Fibroblast of skin of abdomen (primary cell): ENCODE results near the gene COMMD3.
"Not testable (repeated sequence)": the region's sequence is repeated elsewhere in the genome, so short reads cannot be mapped to it uniquely, and the experiment has no call there.

Experiments used
- DNase-seq: peaks from one replicate; pipeline ENCODE4 v3.0.0-alpha.2; 2013

Gene COMMD3

DNA sequence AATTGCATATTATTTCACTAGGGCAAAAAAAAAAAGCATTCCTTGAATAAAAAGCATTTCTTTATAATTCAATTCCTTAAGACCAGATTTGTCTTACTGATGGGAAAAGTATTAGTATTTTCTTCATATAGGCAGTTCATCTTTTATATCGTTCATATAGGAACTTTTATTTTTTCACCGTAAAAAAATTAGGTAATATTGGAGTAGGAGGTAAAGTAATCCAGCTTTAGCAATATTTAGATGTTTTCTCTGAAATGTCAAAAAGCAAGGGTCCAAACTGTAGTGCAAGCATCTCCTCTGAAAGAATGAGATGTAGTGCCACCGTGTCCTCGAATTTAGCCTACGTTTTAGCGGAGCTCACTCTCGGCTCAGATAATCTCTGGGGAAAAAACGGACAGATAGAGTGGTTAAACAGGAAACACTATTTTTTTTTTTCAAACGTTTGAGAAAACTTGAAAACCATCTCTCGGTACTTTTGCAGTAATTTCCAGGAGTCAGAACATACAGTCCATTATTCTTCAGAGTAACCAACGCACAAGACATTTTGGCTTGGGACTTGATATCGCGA lies 23.7 kb downstream of the COMMD3 start:
- no peak for DNase-seq

GRCh38 chr10:22340329-22341189 lies 24.4 kb downstream of the COMMD3 start:
- DNase-seq = peak; percentile 80

GRCh38 chr10:22341190-22341925 lies 25.2 kb downstream of the COMMD3 start:
- DNase-seq = no peak

GRCh38 chr10:22341926-22342196 lies 25.7 kb downstream of the COMMD3 start:
- DNase-seq = no peak

DNA sequence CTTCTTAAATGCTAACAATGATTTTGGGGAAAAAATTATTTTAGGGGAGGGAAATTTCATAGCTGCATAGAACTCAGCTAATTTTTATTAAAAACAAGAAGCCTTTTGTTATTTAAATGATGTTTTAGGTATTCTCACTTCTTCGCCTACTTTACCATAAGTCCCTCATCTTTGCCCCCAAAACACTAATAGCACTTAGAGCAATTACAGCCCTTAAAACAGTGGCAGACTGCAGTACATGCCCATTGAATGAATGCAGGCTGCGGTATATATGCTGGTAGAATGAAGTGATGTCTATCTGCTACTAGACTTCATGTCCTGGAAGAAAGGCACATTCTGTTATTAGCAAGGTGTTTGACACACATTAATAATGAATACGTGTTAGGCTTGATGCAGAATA lies 26.2 kb downstream of the COMMD3 start:
- no peak for DNase-seq

DNA sequence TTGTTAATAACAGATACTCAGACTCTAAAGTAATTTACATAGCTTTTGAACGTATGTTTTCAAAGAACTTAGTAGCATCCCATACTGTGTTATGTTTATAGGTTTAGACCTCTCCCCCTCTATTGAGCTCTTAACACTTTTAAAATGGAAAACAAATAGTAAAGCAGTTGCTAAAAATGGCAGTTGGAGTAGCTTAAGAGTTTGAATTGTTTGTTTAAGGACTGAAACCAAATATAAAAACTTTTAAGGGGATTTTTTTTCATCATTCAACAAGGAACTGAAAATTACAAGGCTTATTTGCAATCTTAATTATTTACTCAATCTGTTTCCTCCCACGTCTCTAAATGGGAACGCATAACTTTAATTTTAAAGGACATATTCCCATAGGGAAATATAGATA lies 27.5 kb downstream of the COMMD3 start:
- no peak for DNase-seq

DNA sequence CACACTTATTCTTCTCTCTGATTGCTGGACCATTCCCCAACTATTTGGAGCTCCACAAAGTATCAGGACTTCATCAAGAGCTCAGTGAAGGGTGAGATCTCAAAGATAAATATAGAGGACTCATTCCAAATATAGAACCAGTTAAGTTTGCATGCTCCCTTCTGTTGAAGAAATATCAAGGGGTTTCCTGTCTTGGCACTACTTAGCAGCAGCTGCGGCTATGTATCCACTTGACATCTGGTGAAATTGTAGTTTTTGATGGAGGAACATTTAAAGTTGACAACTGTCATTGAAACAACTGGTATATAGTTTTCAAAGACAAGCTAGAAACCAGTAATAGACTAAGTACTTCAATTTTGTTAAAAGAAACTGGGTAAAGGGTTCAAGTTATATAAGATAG lies 28.1 kb downstream of the COMMD3 start:
- DNase-seq = no peak

- DNase-seq = no peak
These were observed 28.7 kb downstream of the COMMD3 start for GRCh38 chr10:22344781-22345300.

DNA sequence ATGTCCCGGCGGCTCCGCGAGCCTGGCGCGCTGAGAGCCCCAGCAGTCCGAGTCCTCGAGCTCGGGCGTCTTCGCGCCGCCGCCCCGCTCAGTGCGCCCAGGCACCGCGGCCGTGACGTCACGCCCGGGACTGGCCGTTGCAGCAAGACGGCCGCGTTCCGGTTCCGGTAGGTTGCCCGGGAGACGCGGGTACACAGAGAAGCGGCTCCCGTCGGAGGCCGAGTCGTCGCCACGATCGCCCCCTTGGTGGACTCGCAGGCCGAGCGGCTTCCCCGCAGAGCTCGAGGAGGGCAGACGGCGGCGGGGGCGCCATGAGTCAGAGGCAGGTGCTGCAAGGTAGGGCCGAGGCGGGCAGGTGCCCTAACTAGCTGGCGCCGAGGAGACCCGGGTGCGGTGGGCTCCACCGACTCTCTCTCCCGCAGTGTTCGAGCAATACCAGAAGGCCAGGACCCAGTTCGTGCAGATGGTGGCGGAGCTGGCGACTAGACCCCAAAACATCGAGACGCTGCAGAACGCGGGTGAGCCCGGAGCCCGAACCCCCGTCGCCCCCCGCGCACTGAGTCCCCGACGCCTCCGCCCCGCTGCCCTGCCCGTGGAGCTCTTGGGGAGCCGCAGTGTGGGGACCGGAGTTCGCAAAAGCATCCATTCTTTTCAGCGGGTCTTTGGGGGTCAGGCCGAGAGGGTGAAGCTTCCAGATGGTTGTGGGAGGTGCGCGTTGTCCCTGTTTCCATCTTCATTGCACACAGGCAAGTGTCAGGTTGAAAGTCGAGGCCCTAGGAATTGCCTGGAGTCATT lies 29.3 kb downstream of the COMMD3 start, which contains the start of gene SPAG6:
TSS of gene SPAG6 (plus strand) at position 196 of the 795 bp plus-strand sequence. CDS start at position 312, 116 bp downstream.
- DNase-seq = no peak

GRCh38 chr10:22346096-22346661 lies 30.0 kb downstream of the COMMD3 start:
- no peak for DNase-seq

DNA sequence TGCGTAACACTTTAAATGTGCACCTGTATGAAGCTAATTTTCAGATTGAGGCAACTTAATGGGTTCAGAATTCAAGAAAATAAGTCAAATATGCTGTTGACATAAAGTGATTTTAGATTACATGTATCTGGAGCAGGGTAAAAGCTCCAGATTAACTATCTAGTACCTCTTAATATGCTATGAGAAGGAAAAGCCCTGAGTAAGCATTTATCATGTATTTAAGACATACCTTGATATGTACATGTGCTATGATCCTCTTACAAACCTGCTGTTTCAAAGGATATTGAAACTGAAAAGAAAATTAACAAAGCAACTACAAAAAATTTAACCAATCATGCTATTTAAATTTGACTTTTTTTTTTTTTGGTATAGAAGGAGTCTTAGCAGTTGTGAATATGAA lies 33.6 kb downstream of the COMMD3 start:
- no peak for DNase-seq

DNA sequence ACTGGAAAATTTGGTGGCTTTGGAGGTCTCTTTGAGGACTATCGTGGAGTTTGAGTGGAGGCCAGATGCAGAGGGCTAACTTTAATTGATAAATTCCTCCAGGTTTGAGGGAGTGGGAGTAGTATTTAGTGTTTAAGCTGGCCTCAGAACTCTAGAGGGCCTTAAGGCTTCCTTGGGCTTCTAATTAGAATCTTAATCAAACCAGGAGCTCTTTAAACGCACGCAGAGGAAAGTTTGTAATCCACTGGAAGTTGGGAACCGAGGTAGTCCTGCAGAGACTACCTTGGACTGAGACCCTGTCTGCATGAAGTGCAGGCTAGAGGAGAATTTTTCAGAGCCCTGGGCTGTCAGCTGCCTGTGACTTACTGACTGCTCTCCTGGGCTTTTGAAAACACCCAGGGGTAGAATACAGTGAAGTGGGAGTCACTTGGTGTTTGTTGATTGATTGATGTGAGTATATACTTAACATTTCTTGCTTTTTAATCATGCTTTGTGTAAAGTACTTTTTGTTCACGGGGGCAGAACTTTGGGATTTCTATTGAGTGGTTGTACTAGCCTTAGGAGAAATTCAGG lies 35.0 kb downstream of the COMMD3 start:
- DNase-seq = no peak

GRCh38 chr10:22356324-22356873 lies 40.2 kb downstream of the COMMD3 start:
- no peak for DNase-seq

GRCh38 chr10:22357770-22358169 lies 41.6 kb downstream of the COMMD3 start:
- DNase-seq = not testable (repeated sequence)

GRCh38 chr10:22363305-22363704 lies 47.1 kb downstream of the COMMD3 start:
- DNase-seq = no peak

- no peak for DNase-seq
These were observed 48.4 kb downstream of the COMMD3 start for GRCh38 chr10:22364407-22365140.

GRCh38 chr10:22365233-22365632 lies 49.0 kb downstream of the COMMD3 start:
- no peak for DNase-seq

DNA sequence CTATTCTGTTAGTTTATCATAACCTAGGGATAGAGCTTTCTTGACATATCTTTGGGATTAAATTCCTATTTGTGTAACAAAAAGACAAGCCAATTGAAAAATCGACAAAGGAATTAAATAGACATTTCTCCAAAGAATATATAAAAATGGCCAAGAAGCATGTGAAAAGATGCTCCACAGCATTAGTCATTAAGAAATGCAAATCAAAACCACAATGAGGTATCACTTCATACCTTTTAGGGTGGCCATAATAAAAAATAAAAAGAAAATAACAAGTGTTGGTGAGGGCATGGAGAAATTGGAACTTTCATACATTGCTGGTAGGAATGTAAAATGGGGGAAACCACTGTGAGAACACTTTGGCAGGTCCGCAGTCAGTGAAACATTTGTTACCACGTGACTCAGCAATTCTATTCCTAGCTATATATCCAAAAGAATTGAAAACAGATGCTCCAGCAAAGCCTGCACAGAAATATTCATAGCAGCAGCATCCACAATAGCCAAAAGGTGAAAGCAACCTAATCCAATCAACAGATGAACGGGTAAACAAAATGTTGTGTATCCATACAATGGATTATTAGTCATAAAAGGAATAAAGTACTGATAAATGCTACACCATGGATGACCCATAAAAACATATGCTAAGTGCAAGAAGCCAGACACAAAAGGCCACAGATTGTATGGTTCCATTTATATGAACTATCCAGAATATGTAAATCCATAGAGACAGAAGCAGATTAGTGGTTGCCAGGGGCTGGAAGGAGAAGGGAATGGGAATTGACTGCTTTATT lies 49.7 kb downstream of the COMMD3 start:
- DNase-seq = peak; percentile 71

- no peak for DNase-seq
These were observed 50.2 kb downstream of the COMMD3 start for GRCh38 chr10:22366435-22366703.

- no peak for DNase-seq
These were observed 50.6 kb downstream of the COMMD3 start for GRCh38 chr10:22366771-22367170.
